SJCRH30 (cell line): Measurements from ENCODE around the gene SETD7. TPM values are rescaled to one million over a fixed set of nuclear protein-coding genes. Genes with fewer than 3 reads are reported as not detected.
A peak's percentile ranks its signal among the peaks of the same experiment; 100 is the strongest.

Experiments
- DNase-seq, 2 experiments: peaks; one replicate each; pipeline ENCODE4 v3.0.0-alpha.2; 2015 to 2020
- H3K27ac ChIP-seq: fragments of 250-450 bp; sonication (Bioruptor Pico); 2 replicates; pipeline ENCODE4 v1.5.1; 2020; ENCODE audit warnings: mild to moderate bottlenecking, moderate library complexity
- H3K27me3 ChIP-seq: fragments of 250-450 bp; sonication (Bioruptor Pico); 2 replicates; pipeline ENCODE4 v1.5.1; 2020; ENCODE audit warnings: mild to moderate bottlenecking, moderate library complexity
- H3K36me3 ChIP-seq: fragments of 250-450 bp; sonication (Bioruptor Pico); 2 replicates; pipeline ENCODE4 v1.5.1; 2020; ENCODE audit warnings: mild to moderate bottlenecking, moderate library complexity
- H3K4me1 ChIP-seq: fragments of 250-450 bp; sonication (Bioruptor Pico); 2 replicates; pipeline ENCODE4 v1.5.1; 2020; ENCODE audit warnings: mild to moderate bottlenecking, moderate library complexity
- H3K4me3 ChIP-seq: fragments of 250-450 bp; sonication (Bioruptor Pico); 2 replicates; pipeline ENCODE4 v1.5.1; 2020; ENCODE audit warnings: mild to moderate bottlenecking, moderate library complexity
- H3K9me3 ChIP-seq: fragments of 250-450 bp; sonication (Bioruptor Pico); replicated peaks from 2 replicates; pipeline ENCODE4 v1.5.1; 2020; ENCODE audit warnings: mild to moderate bottlenecking, moderate library complexity
- total RNA-seq: library from RNA; depleted of rRNA; stranded (reverse); fragments of >200 nt; shearing (Covaris generic); gene quantifications from 2 replicates; pipeline ENCODE4 v1.2.3, GENCODE V29; 2014; rRNA removed

The SETD7 gene
- total RNA-seq = 26.3 and 26.8 TPM in 2 replicates

- Histone ChIP-seq H3K9me3 (no peaks in the 10 kb centered on the region), H3K4me1 (peaks cover 29% of the 10 kb centered on the region), H3K27me3 (no peaks in the 10 kb centered on the region), H3K36me3 (no peaks in the 10 kb centered on the region), H3K27ac (peak within 1 kb of the TSS; percentile 80), H3K4me3 (peak within 1 kb of the TSS; percentile 73)
- DNase-seq = peak; percentile 71 to 75
These were observed at the start of gene SETD7 for GRCh38 chr4:139556071-139556723. Gene SETD7 (minus strand): TSS chr4:139556219. CDS start chr4:139556137, 82 bp downstream.

DNA sequence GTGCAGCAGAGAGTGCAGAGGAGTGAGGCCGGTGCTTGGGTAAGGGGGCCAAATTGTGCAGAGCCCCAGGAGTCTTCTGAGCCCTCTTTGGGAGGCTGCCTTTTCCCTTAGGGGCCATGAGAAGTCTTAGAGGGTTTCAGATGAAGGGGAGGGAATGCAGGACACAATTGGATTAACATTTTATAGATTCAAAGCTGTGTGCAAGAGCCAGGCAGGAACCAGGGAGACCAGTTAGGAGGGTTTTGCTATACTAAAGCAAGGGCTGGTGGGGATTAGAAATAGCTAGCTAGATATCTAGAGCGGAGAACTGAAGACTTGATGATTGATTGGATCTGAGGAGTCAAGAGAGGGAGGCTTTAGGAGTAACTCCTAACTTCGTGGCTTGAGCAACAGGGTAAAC lies 49.5 kb upstream of the SETD7 start:
- no peaks in the 10 kb centered on the region for H3K9me3 ChIP-seq
- no peaks in the 10 kb centered on the region for H3K36me3 ChIP-seq
- no peak overlapping the region for H3K27ac ChIP-seq
- DNase-seq = no peak
- no peaks in the 10 kb centered on the region for H3K27me3 ChIP-seq
- H3K4me3 ChIP-seq = no peak overlapping the region
- peaks cover 39% of the 10 kb centered on the region for H3K4me1 ChIP-seq

- H3K9me3 ChIP-seq = no peaks in the 10 kb centered on the region
- DNase-seq = peak; percentile 48 to 80
- H3K4me3 ChIP-seq = no peak overlapping the region
- no peaks in the 10 kb centered on the region for H3K27me3 ChIP-seq
- H3K4me1 ChIP-seq = peaks cover 31% of the 10 kb centered on the region
- H3K27ac ChIP-seq = no peak overlapping the region
- no peaks in the 10 kb centered on the region for H3K36me3 ChIP-seq
These were observed 47.8 kb upstream of the SETD7 start for GRCh38 chr4:139603576-139604410.

GRCh38 chr4:139602776-139603360 lies 46.8 kb upstream of the SETD7 start:
- no peaks in the 10 kb centered on the region for H3K36me3 ChIP-seq
- H3K9me3 ChIP-seq = no peaks in the 10 kb centered on the region
- H3K4me3 ChIP-seq = no peak overlapping the region
- H3K27ac ChIP-seq = no peak overlapping the region
- H3K4me1 ChIP-seq = peaks cover 30% of the 10 kb centered on the region
- H3K27me3 ChIP-seq = no peaks in the 10 kb centered on the region
- no peak for DNase-seq

DNA sequence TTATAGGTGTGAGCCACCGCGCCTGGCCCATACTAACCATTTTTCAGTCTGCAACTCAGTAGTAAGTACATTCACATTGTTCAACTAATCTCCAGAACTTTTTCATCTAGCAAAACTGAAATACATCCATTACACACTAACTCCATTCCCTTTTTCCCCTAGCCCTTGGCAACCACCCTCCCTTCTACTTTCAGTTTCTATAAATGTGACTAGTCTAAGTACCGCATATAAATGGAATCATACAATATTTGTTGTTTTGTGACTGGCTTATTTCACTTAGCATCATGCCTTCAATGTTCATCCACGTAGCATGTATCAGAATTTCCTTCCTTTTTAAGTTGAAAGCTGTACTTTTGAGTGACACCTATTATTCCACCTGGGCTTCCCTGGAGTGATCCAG lies 44.6 kb upstream of the SETD7 start:
- no peak for DNase-seq
- no peak overlapping the region for H3K27ac ChIP-seq
- H3K36me3 ChIP-seq = no peaks in the 10 kb centered on the region
- no peak overlapping the region for H3K4me3 ChIP-seq
- H3K4me1 ChIP-seq = peaks cover 31% of the 10 kb centered on the region
- H3K27me3 ChIP-seq = no peaks in the 10 kb centered on the region
- H3K9me3 ChIP-seq = no peaks in the 10 kb centered on the region

DNA sequence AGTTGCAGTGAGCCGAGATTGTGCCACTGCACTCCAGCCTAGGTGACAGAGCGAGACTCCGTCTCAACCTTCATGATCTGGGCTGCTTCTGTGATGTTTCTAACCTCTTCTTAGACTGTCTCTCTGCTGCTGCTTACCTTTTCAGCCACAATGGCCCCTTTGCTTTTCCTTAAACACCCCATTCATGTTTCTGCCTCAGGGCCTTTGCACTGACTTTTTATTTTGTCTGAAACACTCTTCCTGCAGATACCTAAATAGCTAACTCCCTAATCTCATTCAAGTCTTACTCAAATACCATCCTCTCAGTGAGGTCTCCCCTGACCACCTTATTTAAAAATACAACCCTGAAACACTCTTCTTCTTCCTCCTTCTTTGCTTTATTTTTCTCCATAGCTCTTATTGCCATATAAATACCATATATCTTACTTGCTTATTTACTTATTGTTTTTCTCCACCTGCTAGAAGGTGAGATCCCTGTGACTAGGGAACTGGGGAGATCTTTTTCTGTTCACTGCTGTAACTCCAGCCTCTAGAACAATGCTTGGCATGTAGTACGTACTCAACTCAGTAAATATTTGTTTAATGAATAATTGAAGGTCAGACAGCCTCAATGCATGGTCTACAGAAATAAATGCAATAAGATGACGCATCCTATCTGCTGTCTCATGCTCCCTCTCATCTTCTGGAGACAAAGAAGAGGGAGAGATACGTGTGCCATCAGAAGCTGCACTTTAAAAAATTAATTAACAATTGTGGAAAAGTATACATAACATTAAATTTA lies 43.8 kb upstream of the SETD7 start:
- Histone ChIP-seq H3K4me3 (no peak overlapping the region), H3K36me3 (no peaks in the 10 kb centered on the region), H3K4me1 (peaks cover 31% of the 10 kb centered on the region), H3K9me3 (no peaks in the 10 kb centered on the region), H3K27ac (no peak overlapping the region), H3K27me3 (no peaks in the 10 kb centered on the region)
- no peak for DNase-seq

- Histone ChIP-seq H3K27me3 (no peaks in the 10 kb centered on the region), H3K36me3 (no peaks in the 10 kb centered on the region), H3K9me3 (no peaks in the 10 kb centered on the region), H3K27ac (no peak overlapping the region), H3K4me1 (peaks cover 24% of the 10 kb centered on the region), H3K4me3 (no peak overlapping the region)
- DNase-seq = no peak
These were observed 43.1 kb upstream of the SETD7 start for GRCh38 chr4:139599076-139599475.

DNA sequence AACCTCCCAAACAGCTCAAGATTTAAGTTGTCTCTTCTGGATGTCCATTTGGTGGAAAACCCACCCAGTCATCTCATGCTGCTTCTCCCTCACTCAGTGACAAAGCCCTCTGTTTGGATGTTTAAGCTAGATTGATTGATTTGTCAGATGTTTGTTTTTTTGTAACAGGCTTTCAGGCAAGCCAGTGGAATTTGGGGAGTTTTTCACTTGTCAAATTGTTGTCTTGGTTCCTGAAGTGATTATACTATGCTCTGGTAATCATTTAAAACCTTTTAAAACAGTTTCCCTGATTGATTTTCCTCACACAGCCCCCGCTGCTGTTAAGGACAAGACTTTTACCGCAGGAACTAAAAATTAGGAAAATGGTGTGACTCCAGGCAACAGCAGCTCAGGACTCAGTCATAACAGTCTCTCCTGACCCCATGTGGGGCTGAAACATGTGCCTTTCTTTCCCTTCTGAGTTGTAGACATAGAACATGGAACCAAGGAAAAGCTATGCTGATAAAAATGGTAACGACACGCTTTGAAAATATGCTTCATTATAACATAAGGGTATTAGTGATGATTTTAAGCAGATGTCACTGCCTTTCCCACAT lies 40.8 kb upstream of the SETD7 start:
- Histone ChIP-seq H3K4me3 (no peak overlapping the region), H3K27ac (no peak overlapping the region), H3K27me3 (no peaks in the 10 kb centered on the region), H3K36me3 (no peaks in the 10 kb centered on the region), H3K9me3 (no peaks in the 10 kb centered on the region), H3K4me1 (peaks cover 16% of the 10 kb centered on the region)
- no peak for DNase-seq

- Histone ChIP-seq H3K27ac (no peak overlapping the region), H3K4me3 (no peak overlapping the region), H3K4me1 (peaks cover 16% of the 10 kb centered on the region), H3K9me3 (no peaks in the 10 kb centered on the region), H3K36me3 (no peaks in the 10 kb centered on the region), H3K27me3 (no peaks in the 10 kb centered on the region)
- no peak for DNase-seq
These were observed 40.1 kb upstream of the SETD7 start for GRCh38 chr4:139596034-139596683.

GRCh38 chr4:139594591-139595185 lies 38.7 kb upstream of the SETD7 start:
- no peak overlapping the region for H3K27ac ChIP-seq
- no peaks in the 10 kb centered on the region for H3K36me3 ChIP-seq
- no peaks in the 10 kb centered on the region for H3K9me3 ChIP-seq
- DNase-seq = no peak
- no peak overlapping the region for H3K4me3 ChIP-seq
- peaks cover 16% of the 10 kb centered on the region for H3K4me1 ChIP-seq
- no peaks in the 10 kb centered on the region for H3K27me3 ChIP-seq

GRCh38 chr4:139593091-139593564 lies 37.1 kb upstream of the SETD7 start:
- Histone ChIP-seq H3K9me3 (no peaks in the 10 kb centered on the region), H3K4me1 (peaks cover 16% of the 10 kb centered on the region), H3K27me3 (no peaks in the 10 kb centered on the region), H3K36me3 (no peaks in the 10 kb centered on the region), H3K4me3 (no peak overlapping the region), H3K27ac (no peak overlapping the region)
- no peak for DNase-seq

DNA sequence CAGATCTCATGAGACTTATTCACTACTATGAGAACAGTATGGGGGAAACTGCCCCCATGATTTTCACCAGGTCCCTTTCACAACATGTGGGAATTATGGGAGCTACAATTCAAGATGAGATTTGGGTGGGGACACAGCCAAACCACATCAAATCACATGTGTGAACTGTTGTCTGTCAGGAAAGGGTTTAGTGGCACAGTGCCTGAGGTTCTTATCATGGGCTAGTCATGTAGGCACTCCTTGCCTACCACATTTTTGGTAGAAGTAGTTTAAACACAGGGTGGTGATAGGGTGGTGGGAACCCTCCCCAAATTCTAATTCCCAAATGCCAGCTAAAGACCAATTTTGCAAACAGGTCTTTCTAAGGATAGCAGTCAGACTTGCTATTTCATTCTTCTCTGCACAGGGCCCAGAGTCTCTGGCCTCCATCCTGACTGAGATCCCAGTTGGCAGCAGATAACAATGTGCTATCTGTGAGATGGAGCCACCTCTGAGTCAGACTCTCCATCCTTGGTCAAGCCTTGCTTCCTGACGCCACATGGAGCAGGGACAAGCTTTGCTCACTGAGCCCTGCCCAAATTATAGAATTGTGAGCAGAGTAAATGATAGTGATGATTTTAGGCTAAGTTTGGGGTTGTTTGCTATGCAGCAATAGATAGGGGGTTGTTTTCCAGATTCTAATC lies 33.5 kb upstream of the SETD7 start:
- no peak overlapping the region for H3K27ac ChIP-seq
- DNase-seq = no peak
- H3K27me3 ChIP-seq = no peaks in the 10 kb centered on the region
- no peaks in the 10 kb centered on the region for H3K4me1 ChIP-seq
- no peak overlapping the region for H3K4me3 ChIP-seq
- no peaks in the 10 kb centered on the region for H3K36me3 ChIP-seq
- H3K9me3 ChIP-seq = no peaks in the 10 kb centered on the region

- no peak for DNase-seq
- Histone ChIP-seq H3K36me3 (no peaks in the 10 kb centered on the region), H3K9me3 (no peaks in the 10 kb centered on the region), H3K27ac (no peak overlapping the region), H3K27me3 (no peaks in the 10 kb centered on the region), H3K4me1 (no peaks in the 10 kb centered on the region), H3K4me3 (no peak overlapping the region)
These were observed 31.4 kb upstream of the SETD7 start for GRCh38 chr4:139587446-139587845.
